NK-92 treated with Interleukin-12 subunit alpha and Interleukin-12 subunit beta, amount 100 ng/mL, for 24 hours (cell line): Measurements from ENCODE around the gene DLEC1.

Source experiments
- DNase-seq: peaks from one replicate; lab custom pipeline; 2025; lab: John Stamatoyannopoulos, UW

The DLEC1 gene

GRCh38 chr3:38039101-38039898 is at the start of gene DLEC1:
Gene DLEC1 (plus strand): TSS chr3:38039208. CDS start chr3:38039226, 18 bp downstream.
- DNase-seq = peak; percentile 8

- no peak for DNase-seq
These were observed 49.1 kb upstream of the DLEC1 start for GRCh38 chr3:37989821-37990480.

GRCh38 chr3:37990527-37990926 is 48.5 kb upstream of the DLEC1 start, which contains the start of gene VILL:
Gene VILL (plus strand): TSS chr3:37990786. CDS start chr3:37993673, 2,887 bp downstream.
- no peak for DNase-seq

GRCh38 chr3:37991109-37991508 is 47.9 kb upstream of the DLEC1 start:
- no peak for DNase-seq

- DNase-seq = no peak
These were observed 47.2 kb upstream of the DLEC1 start for GRCh38 chr3:37991823-37992222.

- no peak for DNase-seq
These were observed 46.5 kb upstream of the DLEC1 start for GRCh38 chr3:37992271-37993066.

GRCh38 chr3:37993067-37993455 is 45.9 kb upstream of the DLEC1 start:
- DNase-seq = no peak

GRCh38 chr3:37993460-37993819 is 45.6 kb upstream of the DLEC1 start:
- DNase-seq = no peak

GRCh38 chr3:37993820-37994638 is 45.0 kb upstream of the DLEC1 start:
- no peak for DNase-seq

- no peak for DNase-seq
These were observed 44.4 kb upstream of the DLEC1 start for GRCh38 chr3:37994639-37994972.

- no peak for DNase-seq
These were observed 43.1 kb upstream of the DLEC1 start for GRCh38 chr3:37995652-37996641.

GRCh38 chr3:37996785-37997301 is 42.2 kb upstream of the DLEC1 start:
- DNase-seq = no peak

- DNase-seq = no peak
These were observed 41.7 kb upstream of the DLEC1 start for GRCh38 chr3:37997342-37997741.

- DNase-seq = no peak
These were observed 41.1 kb upstream of the DLEC1 start for GRCh38 chr3:37997791-37998370.

- no peak for DNase-seq
These were observed 39.2 kb upstream of the DLEC1 start for GRCh38 chr3:37999836-38000235.

GRCh38 chr3:38000242-38000916 is 38.6 kb upstream of the DLEC1 start:
- no peak for DNase-seq

GRCh38 chr3:38000965-38001455 is 38.0 kb upstream of the DLEC1 start:
- DNase-seq = no peak

GRCh38 chr3:38001456-38002081 is 37.4 kb upstream of the DLEC1 start:
- DNase-seq = no peak
